GM12873 (cell line): ENCODE results near the gene STXBP6.

Experiments
- CTCF ChIP-seq: IDR thresholded peaks from 2 replicates; pipeline ENCODE4 v1.5.1; 2012; ENCODE audit warnings: low read depth, mild to moderate bottlenecking, moderate library complexity, low read length, control low read depth; ENCODE audit not compliant: insufficient read depth; ENCODE audit errors: missing control alignments

Gene STXBP6

GRCh38 chr14:25044106-25044698 is 5.7 kb downstream of the STXBP6 start:
- TF ChIP-seq CTCF: no peak

- TF ChIP-seq CTCF: no peak
Measured at GRCh38 chr14:25042362-25043299, 7.3 kb downstream of the STXBP6 start.

- no peak for TF ChIP-seq CTCF
Measured at GRCh38 chr14:25041898-25042297, 8.0 kb downstream of the STXBP6 start.

- TF ChIP-seq CTCF: no peak
Measured at GRCh38 chr14:25041484-25041883, 8.5 kb downstream of the STXBP6 start.

GRCh38 chr14:25039933-25040332 is 10.0 kb downstream of the STXBP6 start:
- TF ChIP-seq CTCF: no peak

- no peak for TF ChIP-seq CTCF
Measured at GRCh38 chr14:25038044-25038668, 11.8 kb downstream of the STXBP6 start.

- no peak for TF ChIP-seq CTCF
Measured at GRCh38 chr14:25037032-25037431, 12.9 kb downstream of the STXBP6 start.
